ENCODE results near the gene GRM7. TPM values are rescaled to one million over a fixed set of nuclear protein-coding genes. Genes with fewer than 3 reads are reported as not detected.

GRM7 gene
- total and polyA plus RNA-seq, 10 donors: 0.02 to 0.20 (median 0.14) TPM; not detected in 7

DNA sequence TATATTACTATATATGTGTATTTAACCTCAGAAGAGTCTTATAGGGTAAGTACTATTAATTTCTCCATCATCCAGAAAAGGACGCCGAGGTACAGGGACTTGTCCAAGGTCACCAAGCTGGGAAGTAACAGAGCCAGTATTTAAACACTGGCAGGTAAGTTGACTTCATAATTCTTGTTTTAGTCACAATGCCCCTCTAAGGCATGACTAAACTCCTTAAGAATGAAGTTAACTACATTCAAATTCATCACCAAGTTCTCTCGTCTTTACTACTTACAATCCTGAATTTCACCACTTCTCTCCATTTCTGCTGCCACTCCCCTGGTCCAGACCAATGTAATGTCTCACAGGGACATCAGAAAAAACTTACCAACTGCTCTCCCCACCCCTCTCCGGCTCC is 312.1 kb downstream of the GRM7 start:
- Histone ChIP-seq H3K4me3 (no peak overlapping the region), H3K36me3 (no peaks in the 10 kb centered on the region), H3K9me3 (peaks cover 0 to 5% (median 0%) of the 10 kb centered on the region in 8 donors), H3K4me1 (no peaks in the 10 kb centered on the region), H3K27ac (no peak overlapping the region), H3K27me3 (replicated peaks in 1 of 7) (no peaks in the 10 kb centered on the region)
- no peak for DNase-seq
- WGBS, 5 donors: 66 to 91% (median 68%) methylated on average over 4 of the region's 4 CpGs
- TF ChIP-seq, protein P1, sequence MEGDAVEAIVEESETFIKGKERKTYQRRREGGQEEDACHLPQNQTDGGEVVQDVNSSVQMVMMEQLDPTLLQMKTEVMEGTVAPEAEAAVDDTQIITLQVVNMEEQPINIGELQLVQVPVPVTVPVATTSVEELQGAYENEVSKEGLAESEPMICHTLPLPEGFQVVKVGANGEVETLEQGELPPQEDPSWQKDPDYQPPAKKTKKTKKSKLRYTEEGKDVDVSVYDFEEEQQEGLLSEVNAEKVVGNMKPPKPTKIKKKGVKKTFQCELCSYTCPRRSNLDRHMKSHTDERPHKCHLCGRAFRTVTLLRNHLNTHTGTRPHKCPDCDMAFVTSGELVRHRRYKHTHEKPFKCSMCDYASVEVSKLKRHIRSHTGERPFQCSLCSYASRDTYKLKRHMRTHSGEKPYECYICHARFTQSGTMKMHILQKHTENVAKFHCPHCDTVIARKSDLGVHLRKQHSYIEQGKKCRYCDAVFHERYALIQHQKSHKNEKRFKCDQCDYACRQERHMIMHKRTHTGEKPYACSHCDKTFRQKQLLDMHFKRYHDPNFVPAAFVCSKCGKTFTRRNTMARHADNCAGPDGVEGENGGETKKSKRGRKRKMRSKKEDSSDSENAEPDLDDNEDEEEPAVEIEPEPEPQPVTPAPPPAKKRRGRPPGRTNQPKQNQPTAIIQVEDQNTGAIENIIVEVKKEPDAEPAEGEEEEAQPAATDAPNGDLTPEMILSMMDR (IDR thresholded peaks at IDR 0.05 in 8 of 11, conservative IDR thresholded peaks at IDR 0.05 in 3 of 11): no peak
- no peak for TF ChIP-seq POLR2AphosphoS5 (IDR thresholded peaks at IDR 0.05)
- TF ChIP-seq POLR2A (IDR thresholded peaks at IDR 0.05): no peak
- intact Hi-C loops (cut with DNase I; ENCODE audit: low total_unique reads): no loop called here

DNA sequence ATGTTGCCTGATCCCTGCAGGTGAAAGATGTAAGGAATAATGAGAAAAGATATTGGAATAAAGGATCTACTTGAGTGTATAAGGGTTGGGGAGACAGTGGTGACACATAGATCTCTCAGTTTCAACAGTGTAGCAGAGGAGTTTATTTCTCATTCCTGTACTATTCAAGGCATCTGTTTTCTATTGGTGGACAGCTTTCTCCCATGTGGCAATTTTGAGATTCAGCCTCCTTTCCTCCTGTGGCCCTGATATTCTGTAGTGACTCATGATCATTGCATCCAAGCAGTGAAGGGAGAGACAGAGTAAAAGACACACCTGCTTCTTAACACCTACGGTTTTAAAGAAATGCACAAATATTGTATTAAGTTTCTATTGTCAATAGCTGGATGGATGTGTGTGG is 327.6 kb downstream of the GRM7 start:
- no peaks in the 10 kb centered on the region for H3K9me3 ChIP-seq
- TF ChIP-seq POLR2A (IDR thresholded peaks at IDR 0.05) (no peak), POLR2AphosphoS5 (IDR thresholded peaks at IDR 0.05) (no peak)
- TF ChIP-seq, protein P1 (IDR thresholded peaks at IDR 0.05 in 8 of 11, conservative IDR thresholded peaks at IDR 0.05 in 3 of 11): no peak
- H3K4me1 ChIP-seq: no peaks in the 10 kb centered on the region
- WGBS, 5 donors: 82 to 94% (median 93%) methylated on average over 1 of the region's 1 CpG
- H3K27me3 ChIP-seq (replicated peaks in 1 of 7): no peaks in the 10 kb centered on the region
- H3K4me3 ChIP-seq: no peak overlapping the region
- no peak for DNase-seq
- intact Hi-C loops (cut with DNase I; ENCODE audit: low total_unique reads): no loop called here
- H3K27ac ChIP-seq: no peak overlapping the region
- H3K36me3 ChIP-seq: no peaks in the 10 kb centered on the region

DNA sequence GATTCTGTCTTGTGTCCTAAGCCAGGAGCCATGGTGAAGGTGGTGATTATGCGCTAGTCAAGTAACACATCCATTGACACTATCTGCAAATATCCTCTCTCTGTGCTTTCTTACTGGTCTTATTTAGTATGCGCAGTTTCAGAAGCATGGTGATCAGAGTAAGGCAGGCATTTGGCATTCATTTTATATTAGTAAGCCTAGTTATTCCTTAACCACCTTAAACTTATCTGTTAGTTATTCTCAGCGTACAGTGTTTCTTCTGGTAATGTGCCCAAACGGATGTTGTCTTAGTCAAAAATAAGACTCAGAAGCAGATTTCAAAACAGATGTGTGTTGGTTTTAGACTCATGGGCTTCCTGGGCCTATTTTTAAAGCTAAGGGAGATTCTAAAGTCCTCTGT is 329.2 kb downstream of the GRM7 start:
- DNase-seq: no peak
- TF ChIP-seq, protein P1 (IDR thresholded peaks at IDR 0.05 in 8 of 11, conservative IDR thresholded peaks at IDR 0.05 in 3 of 11): no peak
- TF ChIP-seq POLR2A (IDR thresholded peaks at IDR 0.05) (no peak), POLR2AphosphoS5 (IDR thresholded peaks at IDR 0.05) (no peak)
- Histone ChIP-seq H3K4me3 (no peak overlapping the region), H3K36me3 (no peaks in the 10 kb centered on the region), H3K4me1 (no peaks in the 10 kb centered on the region), H3K27me3 (replicated peaks in 1 of 7) (no peaks in the 10 kb centered on the region), H3K9me3 (no peaks in the 10 kb centered on the region), H3K27ac (no peak overlapping the region)
- WGBS, 5 donors: 88 to 97% (median 94%) methylated on average over 4 of the region's 4 CpGs
- intact Hi-C loops (cut with DNase I; ENCODE audit: low total_unique reads): no loop called here

DNA sequence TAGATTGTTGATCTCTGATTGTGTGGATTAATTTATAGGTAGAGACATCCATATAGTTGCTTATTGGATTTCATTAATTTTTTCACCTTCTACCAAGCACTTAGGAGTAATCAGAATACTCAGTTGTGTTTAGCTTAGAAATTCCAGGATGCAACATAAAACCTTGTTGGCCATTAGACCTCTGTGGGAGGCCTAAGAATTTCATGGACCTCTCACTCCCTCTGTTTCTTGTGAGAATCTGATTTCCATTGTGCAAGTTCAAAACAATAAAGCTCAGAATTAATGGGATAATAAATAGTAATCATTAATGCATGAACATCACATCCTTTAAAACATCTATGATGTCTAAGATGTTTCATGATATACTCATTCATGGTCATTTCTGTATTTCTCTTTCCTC is 332.4 kb downstream of the GRM7 start:
- Histone ChIP-seq H3K27me3 (replicated peaks in 1 of 7) (no peaks in the 10 kb centered on the region), H3K4me1 (no peaks in the 10 kb centered on the region), H3K9me3 (no peaks in the 10 kb centered on the region), H3K36me3 (no peaks in the 10 kb centered on the region), H3K4me3 (no peak overlapping the region), H3K27ac (no peak overlapping the region)
- TF ChIP-seq, protein P1 (IDR thresholded peaks at IDR 0.05 in 8 of 11, conservative IDR thresholded peaks at IDR 0.05 in 3 of 11): no peak
- TF ChIP-seq POLR2AphosphoS5 (IDR thresholded peaks at IDR 0.05) (no peak), POLR2A (IDR thresholded peaks at IDR 0.05) (no peak)
- no peak for DNase-seq
- intact Hi-C loops (cut with DNase I; ENCODE audit: low total_unique reads): no loop called here
